SU-DHL-6 (cell line): ENCODE data around the gene ELP1.

Source experiments
- H2AFZ ChIP-seq: fragments of 200-600 bp; sonication (generic); 2 replicates; pipeline ENCODE4 v1.6.1; 2014; ENCODE audit warnings: low read depth, mild to moderate bottlenecking, moderate library complexity, mixed read lengths, antibody characterized with exemption, low read length; ENCODE audit not compliant: severe bottlenecking
- H3F3A ChIP-seq: fragments of 200-600 bp; shearing (Covaris generic); 2 replicates; pipeline ENCODE4 v1.6.0; 2016; ENCODE audit warnings: antibody characterized with exemption, mild to moderate bottlenecking; ENCODE audit not compliant: insufficient read depth
- H3K27ac ChIP-seq: fragments of 200-600 bp; sonication (generic); 2 replicates; pipeline ENCODE4 v1.5.1; 2016; ENCODE audit warnings: low read depth, mild to moderate bottlenecking, low read length, moderate library complexity, mixed read lengths
- H3K27me3 ChIP-seq: fragments of 200-600 bp; sonication (generic), shearing (Covaris generic); 2 replicates; pipeline ENCODE4 v1.6.0; 2014; ENCODE audit warnings: mild to moderate bottlenecking, low read length
- H3K36me3 ChIP-seq: fragments of 200-600 bp; sonication (generic); 2 replicates; pipeline ENCODE4 v1.6.1; 2014; ENCODE audit warnings: mild to moderate bottlenecking, low read length, mixed read lengths
- H3K4me2 ChIP-seq: fragments of 300-600, 200-600 bp; shearing (Covaris generic), sonication (generic); 2 replicates; pipeline ENCODE4 v1.6.0; 2014; ENCODE audit warnings: low read length, low read depth, mild to moderate bottlenecking; ENCODE audit not compliant: poor library complexity, severe bottlenecking
- H3K4me3 ChIP-seq: fragments of 200-600 bp; sonication (generic); 2 replicates; pipeline ENCODE4 v1.5.1; 2014; ENCODE audit warnings: antibody characterized with exemption, low read length, mild to moderate bottlenecking, mixed read lengths; ENCODE audit not compliant: insufficient read depth, poor library complexity, severe bottlenecking
- H3K79me2 ChIP-seq: fragments of 200-600 bp; sonication (generic); 2 replicates; pipeline ENCODE4 v1.6.1; 2014; ENCODE audit warnings: mild to moderate bottlenecking, low read length, moderate library complexity; ENCODE audit not compliant: insufficient read depth
- H3K9ac ChIP-seq: fragments of 200-600 bp; sonication (generic); 2 replicates; pipeline ENCODE4 v1.7.0; 2014; ENCODE audit warnings: mild to moderate bottlenecking, low read length
- H3K9me2 ChIP-seq: fragments of 200-600 bp; sonication (generic); replicated peaks from 2 replicates; pipeline ENCODE4 v1.6.1; 2014; ENCODE audit warnings: low read length; ENCODE audit not compliant: insufficient read depth
- H3K9me3 ChIP-seq: fragments of 200-600 bp; sonication (generic); 2 replicates; pipeline ENCODE4 v1.6.1; 2014; ENCODE audit warnings: low read length, mixed read lengths; ENCODE audit not compliant: insufficient read depth
- H4K20me1 ChIP-seq: fragments of 200-600 bp; sonication (generic); 2 replicates; pipeline ENCODE4 v1.6.1; 2014; ENCODE audit warnings: low read depth, mild to moderate bottlenecking, antibody characterized with exemption, low read length, moderate library complexity, mixed read lengths
- EZH2phosphoT487 ChIP-seq: fragments of 200-600 bp; sonication (generic), shearing (Covaris generic); conservative IDR thresholded peaks from 2 replicates; pipeline ENCODE4 v1.6.1; 2018; ENCODE audit warnings: mild to moderate bottlenecking, antibody characterized with exemption, low read length, moderate library complexity, mixed read lengths

The ELP1 gene

GRCh38 chr9:108823829-108824228, 110.1 kb downstream of the ELP1 start:
- Histone ChIP-seq H3K9me2 (no peaks in the 10 kb centered on the region), H3F3A (no peaks in the 10 kb centered on the region), H3K27ac (no peak overlapping the region), H2AFZ (no peak overlapping the region), H3K27me3 (no peaks in the 10 kb centered on the region), H3K36me3 (no peaks in the 10 kb centered on the region), H3K79me2 (no peaks in the 10 kb centered on the region), H3K4me2 (no peak overlapping the region), H3K9me3 (no peaks in the 10 kb centered on the region), H4K20me1 (no peaks in the 10 kb centered on the region), H3K4me3 (no peak overlapping the region), H3K9ac (no peak overlapping the region)
- no peak for TF ChIP-seq EZH2phosphoT487
